NCI-H1436 (cell line): Measurements from ENCODE around the gene PPP1R9A.

Experiments
- DNase-seq: peaks from one replicate; lab custom pipeline; 2025; lab: John Stamatoyannopoulos, UW

Gene PPP1R9A

DNA sequence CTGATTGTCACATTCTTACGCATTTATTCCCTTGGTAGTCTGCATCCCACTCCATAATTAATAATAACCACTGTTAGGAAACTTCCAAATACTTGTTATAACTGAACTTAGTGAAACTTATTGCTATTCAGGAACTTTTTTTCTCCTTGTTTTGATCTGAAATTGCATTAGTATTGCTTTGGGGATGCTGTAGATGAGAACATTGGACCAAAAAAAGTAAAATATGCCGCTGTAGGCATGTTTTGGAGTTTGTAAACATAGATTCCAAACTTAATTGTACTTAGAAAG is 1.7 kb downstream of the PPP1R9A start:
- no peak for DNase-seq

DNA sequence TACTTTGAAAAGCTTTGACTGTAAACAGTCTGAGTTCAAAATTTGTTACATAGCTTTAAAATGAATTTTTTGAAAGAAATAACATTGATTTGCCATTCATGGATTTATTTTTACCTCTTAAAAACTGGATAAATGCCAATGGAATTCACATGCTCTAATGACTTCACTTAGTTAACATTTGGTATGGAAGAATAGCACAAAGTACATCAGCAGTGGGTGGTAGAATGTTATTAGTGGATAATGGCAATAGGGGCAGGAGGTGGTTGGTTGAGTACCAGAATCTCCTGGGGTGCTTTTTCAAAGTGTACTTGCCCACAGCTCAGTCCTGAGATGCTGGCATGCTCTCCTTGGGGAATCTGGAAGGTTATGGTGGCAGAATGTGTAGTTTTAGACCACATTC is 4.7 kb downstream of the PPP1R9A start:
- no peak for DNase-seq

DNA sequence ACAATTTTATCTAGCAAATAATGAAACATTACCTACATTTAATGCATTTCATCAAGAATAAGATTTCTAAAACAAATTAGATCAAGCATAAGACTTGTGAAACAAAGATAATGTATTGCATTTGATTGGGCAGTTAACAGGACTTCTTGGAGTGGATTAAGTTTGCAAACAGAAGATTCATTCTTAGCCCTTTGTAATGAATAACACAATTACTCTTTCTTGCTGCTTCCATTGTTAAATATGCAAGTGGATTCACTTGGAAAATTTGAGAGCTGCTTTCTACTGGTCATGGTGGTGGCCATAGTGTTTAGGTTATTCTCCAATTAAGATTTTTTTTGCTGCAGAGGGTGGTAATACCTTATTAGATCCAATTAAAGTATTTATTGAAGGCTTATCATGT is 6.0 kb downstream of the PPP1R9A start:
- no peak for DNase-seq

DNA sequence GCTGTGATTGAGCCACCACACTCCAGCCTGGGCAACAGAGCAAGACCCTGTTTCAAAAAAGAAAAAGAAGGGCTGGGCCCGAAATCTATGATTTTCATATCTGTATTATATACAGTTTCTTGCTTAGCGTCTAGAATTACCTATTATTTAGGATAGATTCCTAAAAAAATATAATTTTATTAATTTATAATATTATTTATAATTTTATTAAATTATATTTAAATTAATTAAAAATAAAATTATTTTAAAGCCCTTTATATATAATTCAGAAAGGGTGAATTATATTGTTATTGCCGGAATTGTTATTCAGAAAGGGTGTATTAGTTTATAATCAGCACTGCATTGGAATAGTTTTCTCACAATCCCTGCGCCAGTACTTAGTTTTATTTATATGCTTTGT is 14.5 kb downstream of the PPP1R9A start:
- DNase-seq = no peak

DNA sequence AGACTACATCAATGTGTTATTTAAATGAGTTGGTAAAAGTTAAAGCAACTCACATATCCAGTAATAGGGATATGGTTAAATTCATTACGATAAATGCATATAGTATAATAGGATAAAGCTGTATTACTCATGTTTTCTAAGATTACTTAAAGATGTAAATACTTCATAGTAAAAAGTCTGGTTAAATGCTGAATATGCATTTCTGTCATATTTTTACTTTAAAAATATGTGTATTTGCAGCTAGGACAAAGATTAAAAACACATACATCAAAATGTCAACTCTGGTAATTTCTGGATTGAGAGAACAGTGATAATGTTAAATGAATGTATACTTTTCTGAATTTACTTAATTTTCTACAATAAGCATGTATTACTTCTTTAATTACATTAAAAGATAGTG is 15.1 kb downstream of the PPP1R9A start:
- no peak for DNase-seq

DNA sequence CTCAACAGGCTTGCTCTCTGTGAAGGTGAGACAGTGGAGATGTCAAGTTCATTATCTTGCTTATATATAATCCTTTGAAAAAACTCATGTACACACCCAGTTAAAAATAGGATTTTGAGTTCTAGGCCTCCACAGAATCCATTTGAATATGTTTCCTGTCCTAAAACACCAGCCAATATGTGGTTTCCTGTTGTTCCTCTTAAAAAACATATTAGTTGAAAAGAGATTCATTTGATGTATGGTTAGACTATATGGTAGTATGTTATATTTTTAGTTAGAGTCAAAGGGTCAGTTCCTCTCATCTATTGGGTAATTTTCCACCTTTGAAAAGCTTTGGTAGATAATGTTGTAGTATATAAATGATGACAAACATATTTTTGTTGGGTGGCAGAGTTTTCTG is 16.0 kb downstream of the PPP1R9A start:
- DNase-seq = no peak

DNA sequence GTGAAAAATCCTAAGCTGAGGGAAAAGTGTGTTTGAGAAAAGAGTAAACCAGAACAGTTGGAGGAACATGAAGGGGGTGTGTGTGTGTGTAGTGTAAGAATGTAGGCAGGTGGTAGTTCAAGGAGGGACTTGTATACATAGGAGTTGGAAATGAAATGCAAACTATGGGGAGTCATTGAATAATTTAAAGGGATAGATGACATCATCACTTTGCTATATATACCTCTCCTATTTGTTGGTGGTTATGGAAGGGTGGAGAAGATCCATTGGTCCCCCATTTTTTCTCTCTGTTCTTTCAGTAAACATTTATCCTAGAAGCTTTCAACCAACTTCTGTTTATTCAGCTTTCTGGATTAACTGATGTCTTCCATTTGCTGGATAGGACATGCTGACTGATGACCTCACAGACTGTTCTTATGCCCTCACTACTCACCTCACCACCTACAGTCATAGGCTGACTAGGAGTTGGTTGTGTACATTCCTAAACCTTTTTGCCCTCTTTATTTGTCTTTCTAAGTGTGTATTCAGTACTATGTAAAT is 20.8 kb downstream of the PPP1R9A start:
- no peak for DNase-seq

DNA sequence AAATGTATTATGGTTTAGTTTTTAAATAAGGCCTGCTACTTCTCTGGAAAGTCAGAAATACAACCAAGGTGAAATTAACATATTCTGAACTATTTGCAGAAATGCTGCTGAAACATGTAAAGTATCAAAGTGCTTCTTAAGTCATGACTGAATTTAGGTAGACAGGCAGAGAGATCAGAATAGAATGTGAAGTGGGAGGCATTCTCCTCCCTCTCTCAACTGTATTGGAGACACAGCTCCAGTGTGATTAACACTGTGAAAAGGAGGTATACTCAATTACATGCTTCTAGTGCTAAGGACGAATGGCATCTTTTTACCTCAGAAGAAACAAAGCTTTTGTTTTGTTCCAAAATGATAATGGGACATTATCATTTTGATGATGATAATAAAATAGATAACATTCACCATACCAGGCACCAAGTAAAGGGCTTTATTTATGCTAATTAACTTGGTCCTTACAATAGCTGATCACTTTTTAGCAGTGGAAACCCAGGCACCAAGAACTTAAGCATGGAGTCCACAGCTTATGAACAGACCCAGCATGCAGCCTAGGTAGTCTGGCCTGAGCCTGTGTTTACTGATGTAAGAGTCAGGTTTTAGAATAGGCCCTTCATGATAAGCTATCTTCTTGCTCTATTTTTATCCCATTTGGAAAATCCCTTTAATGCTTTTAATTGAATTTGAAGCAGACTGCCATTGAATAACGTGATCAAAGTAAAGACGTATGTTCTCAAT is 26.0 kb downstream of the PPP1R9A start:
- no peak for DNase-seq

DNA sequence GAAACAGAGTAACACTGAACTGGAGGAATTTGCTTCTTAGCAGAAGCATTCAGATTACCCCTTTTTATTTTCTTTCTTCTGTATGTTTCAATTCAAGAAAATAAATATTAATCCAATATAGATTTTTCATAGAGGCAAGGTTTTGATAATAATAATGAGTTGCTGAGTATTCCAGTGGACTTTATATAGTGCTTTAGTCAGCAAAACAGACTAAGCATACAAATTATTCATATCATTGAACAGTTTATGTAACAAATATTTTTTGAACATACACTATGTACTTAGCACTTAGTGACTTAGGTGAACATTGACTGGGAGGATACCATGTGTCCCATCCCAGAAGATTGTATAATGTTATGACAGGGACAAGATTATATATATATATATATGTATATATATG is 32.0 kb downstream of the PPP1R9A start:
- DNase-seq = no peak

DNA sequence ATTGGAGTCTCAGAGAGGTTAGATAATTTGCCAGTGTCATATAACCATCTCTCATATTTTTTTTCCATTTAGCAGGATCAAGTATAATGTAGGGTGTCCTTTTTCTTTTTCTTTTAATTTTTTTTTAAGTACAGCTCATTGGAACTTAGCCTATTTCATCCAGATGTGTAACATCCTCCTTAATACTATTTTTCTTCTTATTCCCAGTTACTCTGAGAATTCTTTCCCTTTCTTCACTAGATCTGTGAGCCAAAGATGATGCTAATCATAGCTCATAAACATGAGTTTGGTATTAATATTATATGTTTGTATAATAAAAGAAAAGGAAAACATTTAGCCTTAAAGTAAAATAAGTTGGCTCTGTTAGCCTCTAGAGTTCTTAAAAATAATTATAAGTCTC is 32.8 kb downstream of the PPP1R9A start:
- DNase-seq = no peak

DNA sequence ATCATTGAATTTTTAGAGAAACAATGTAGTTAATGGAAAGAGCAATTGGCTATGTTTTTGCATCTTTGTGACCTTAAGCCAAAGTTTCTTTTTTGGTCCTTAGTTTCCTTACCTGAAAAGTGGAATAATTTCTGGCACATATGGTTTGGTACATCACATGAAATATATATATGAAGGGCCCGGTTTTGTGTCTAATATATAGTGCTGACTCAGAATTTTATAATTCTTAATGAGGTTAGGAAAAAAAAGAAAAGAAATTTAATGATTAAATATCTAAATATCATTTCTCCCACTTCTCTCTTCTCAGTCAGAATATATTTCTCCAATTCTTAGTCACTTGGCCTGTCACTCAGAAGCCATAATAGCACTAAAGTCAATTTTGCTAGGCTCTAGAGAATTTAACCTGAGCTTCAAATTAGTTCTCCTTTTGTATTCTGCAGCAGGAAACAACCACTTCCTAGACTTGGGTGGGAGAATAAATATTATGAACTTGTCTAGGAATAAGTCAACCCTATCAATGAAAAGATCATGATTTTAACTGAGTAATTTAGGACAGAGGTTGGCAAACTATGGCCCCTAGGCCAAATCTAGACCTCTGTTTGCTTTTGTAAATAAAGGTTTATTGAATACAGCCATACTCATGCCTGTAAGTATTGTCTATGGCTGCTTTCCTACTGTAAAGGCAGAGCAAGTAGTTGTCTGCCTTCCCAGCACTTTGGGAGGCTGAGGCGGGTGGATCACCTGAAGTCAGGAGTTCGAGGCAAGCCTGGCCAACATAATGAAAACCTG is 34.6 kb downstream of the PPP1R9A start:
- peak; percentile 51 for DNase-seq

DNA sequence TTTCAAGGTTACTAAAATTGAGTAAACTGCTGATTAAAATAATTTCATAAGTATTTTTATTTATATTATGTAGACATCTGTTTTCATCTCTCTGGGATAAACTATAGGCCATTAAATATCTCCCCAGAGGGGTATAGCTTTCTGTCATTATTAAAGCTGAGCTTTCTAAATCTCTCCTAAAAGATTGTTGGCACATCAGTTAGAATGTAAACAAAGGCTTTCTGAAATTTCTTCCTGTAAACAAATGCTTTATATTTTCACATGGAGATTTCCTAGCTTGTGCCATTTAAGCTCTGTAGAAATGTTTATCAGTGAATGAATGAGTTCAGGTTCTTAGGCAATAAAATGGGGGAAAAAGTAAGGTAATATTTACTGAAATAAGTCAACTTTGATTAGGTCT is 35.7 kb downstream of the PPP1R9A start:
- no peak for DNase-seq

DNA sequence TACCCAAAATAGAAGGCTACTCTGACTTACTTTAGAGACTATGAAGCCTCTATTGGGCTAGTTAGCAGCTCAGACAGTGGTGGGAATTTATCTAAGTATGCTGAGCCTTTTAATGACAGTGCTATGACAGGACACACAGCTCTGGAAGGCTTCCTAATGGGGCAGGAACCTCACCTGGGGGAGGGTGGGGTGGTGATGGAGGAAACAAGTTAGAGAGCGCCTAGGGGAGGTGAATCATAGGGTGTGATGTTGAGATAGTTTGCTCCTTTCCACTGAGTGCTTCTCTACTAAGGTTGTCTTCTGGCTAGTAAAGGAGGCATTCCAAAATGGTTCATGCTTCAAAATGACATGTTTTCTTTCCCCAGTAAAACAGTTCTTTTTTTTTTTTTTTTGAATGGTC is 42.1 kb downstream of the PPP1R9A start:
- DNase-seq = no peak

DNA sequence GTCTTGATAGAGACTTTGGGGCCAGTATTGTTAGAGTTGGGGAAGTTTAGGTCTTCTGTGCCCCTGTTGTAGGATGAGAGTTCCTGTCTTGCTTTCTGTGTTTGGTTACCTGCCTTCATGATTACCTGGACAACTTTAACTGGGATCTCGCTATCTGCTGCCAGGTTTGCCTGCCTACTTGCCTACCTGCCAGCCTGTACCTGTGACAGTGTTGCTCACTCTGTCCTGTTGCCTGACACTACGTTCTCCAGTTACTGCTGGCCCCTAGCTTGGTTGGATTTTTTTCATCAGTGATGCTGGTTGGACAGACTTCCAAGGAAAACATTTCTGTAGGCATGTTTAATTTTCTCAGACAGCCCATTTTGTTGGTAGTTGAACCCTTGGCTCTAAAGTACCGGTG is 48.4 kb downstream of the PPP1R9A start:
- DNase-seq = no peak

DNA sequence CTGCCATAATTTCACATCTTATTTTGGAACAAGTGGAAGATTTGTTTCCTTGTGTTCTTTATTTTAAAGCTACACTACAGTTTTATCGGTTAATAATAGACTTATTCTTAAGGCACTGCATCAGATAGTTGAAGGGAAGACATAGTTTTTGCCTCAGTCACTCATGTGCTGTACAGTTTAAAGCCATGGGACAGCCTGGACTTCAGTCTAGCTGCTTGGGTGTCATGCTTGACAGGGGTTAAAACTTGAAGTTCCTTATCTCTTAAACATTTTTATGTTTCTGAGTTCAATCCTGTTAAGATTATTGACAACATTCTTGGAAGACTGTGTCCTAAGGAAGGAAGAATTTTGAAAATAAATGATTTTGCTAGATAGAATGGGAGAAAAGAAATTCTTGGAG is 49.7 kb downstream of the PPP1R9A start:
- DNase-seq = no peak

DNA sequence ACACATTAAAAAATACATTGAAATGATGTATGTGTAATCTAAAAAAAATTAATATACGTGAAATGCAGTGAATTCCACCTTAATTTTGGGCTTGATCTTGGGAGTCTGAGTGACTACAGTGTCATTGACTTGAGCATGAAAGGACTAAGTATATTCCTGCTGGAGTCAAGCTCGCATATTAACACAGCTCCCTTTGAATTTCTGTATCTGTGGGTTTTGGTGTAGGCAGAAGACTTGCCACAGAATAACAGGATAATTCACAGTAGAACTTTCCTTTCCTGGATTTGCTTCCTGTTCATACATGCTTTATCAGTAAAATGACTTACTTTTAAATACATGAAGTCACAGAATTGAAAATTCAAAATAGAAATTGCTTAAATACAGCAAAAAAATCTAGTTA is 55.3 kb downstream of the PPP1R9A start:
- no peak for DNase-seq

DNA sequence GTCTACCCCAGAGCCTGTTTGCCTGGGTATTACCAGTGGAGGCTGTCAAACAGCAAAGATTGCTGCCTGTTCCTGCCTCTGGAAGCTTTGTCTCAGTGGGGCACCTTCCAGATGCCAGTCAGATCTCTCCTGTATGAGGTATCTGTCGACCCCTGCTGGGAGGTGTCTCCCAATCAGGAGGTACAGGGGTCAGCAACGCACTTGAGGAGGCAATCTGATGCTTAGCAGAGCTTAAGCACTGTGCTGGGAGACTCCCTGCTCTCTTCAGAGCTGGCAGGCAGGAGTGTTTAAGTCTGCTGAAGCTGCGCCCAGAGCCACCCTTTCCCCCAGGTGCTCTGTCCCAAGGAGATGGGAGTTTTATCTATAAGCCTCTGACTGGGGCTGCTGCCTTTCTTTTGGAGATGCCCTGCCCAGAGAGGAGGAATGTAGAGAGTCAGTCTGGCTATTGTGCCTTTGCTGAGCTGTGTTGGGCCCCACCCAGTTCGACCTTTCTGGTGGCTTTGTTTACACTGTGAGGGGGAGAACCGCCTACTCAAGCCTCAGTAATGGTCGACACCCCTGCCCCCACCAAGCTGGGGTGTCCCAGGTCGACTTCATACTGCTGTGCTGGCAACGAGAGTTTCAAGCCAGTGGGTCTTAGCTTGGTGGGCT is 62.2 kb downstream of the PPP1R9A start:
- DNase-seq = no peak

DNA sequence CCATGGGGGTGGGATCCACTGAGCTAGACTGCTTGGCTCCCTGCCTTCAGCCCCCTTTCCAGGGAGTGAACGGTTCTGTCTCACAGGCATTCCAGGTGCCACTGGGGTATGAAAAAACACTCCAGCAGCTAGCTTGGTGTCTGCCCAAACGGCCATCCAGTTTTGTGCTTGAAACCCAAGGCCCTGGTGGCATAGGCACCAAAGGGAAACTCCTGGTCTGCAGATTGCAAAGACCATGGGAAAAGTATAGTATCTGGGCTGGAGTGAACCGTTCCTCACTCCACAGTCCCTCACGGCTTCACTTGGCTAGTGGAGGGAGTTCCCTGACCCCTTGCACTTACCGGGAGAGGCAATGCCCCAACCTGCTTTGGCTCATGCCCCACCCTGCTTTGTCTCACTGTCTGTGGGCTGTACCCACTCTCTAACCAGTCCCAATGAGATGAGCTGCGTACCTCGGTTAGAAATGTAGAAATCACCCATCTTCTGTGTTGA is 62.7 kb downstream of the PPP1R9A start:
- DNase-seq = no peak

DNA sequence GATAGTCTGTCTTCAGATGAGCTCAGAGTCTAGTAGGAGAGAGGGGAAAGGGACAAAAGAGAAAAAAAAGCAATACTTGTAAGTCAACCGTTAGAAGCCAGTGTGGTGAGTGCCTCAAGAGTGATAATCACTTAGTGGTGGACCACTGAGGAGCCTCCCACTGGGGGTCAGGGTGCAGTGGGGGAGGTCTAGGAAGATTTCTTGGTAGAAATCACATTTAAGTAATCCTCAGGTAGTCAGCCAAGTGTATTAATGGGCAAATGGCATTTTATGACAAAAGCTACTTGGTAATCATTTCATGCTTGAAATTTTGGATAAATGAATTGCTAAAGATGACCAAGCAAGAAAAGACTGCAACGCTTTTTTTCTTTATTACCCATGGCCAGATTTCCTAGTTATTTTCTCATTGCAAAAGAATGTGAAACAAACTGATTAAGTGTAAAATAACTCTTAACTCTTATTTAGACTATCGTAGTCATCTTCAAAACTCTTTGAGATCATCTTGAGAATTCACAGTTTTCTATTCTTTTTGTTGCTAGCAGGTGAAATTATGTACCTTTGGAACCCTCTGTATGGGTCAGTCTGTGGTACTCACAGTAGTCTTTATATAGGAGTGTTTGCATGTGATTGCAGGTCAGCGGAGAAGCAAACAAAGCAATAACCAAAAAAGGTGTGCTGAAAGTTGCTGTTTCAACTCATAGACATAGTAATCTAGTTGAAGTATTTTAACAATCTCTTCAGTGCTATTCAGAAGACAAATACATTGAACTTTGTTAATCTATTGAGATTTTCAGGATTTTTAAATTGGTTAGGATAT is 63.9 kb downstream of the PPP1R9A start:
- no peak for DNase-seq

DNA sequence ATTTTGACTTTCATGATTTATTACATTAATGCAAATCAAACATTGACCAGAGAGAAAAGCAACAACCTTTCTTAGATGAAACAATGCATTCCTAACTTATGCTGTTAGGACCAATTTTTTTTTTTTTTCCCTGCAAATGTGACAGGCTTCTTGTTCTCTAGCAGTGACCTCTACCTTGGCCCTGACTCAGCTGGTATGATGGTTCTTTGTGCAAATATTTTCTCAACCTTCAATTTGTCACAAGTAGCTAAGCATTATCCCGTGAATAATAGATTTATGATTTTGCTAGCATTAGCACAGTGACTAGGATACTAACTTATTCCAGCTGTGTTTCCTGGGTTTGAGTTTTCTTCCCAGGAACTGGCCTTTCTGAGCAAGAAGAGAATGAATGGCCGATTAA is 64.9 kb downstream of the PPP1R9A start:
- no peak for DNase-seq

DNA sequence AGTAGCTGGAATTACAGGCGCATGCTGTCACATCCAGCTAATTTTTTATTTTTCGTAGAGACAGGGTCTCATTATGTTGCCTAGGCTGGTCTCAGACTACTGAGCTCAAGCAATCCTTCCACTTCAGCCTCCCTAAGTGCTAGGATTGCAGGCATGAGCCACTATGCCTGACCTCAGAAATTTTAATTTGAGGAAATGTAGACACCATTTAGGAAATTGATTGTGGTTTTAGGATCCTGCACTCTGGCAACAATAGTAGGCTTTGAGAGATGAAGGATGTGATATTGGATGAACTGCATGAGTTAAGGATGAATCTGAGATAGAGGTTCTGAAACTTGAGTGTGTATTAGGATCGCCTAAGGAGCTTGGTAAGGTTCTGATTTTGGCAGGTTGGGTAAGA is 66.5 kb downstream of the PPP1R9A start:
- DNase-seq = no peak

DNA sequence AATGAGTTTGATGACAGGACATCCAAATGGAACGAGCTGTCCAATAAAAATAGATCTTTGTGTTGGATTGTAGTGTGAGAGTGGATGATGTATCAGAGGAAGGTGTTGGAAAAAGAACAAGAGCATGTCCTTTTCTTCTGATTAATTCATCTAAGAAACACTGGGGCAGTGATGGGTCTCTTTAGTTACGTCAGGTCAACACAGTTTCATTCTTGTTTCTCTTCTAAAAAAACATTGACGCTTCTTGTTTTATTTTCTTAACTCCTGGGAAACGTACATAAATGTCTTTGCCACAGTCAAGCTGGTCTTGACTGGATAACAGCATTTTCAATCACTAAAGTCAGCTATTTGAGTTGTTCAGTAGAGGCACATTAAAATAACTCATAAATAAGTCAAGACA is 67.0 kb downstream of the PPP1R9A start:
- no peak for DNase-seq
